ENCODE measurements around the gene CLOCK.

The CLOCK gene

GRCh38 chr4:55410431-55410830 lies 136.3 kb downstream of the CLOCK start:
- no peak for DNase-seq

- DNase-seq = peak; percentile 62
These were observed 137.1 kb downstream of the CLOCK start for GRCh38 chr4:55409468-55410171.

GRCh38 chr4:55407764-55408163 lies 138.9 kb downstream of the CLOCK start:
- DNase-seq = no peak

GRCh38 chr4:55407119-55407518 lies 139.6 kb downstream of the CLOCK start:
- DNase-seq = no peak

- no peak for DNase-seq
These were observed 140.2 kb downstream of the CLOCK start for GRCh38 chr4:55406545-55406944.

GRCh38 chr4:55405073-55405472 lies 141.6 kb downstream of the CLOCK start:
- no peak for DNase-seq

- DNase-seq = no peak
These were observed 147.1 kb downstream of the CLOCK start for GRCh38 chr4:55399581-55399980.

- no peak for DNase-seq
These were observed 147.7 kb downstream of the CLOCK start for GRCh38 chr4:55398966-55399365.

- no peak for DNase-seq
These were observed 148.2 kb downstream of the CLOCK start for GRCh38 chr4:55398461-55398860.

- peak; percentile 64 for DNase-seq
These were observed 149.0 kb downstream of the CLOCK start for GRCh38 chr4:55397520-55398321.

- no peak for DNase-seq
These were observed 149.6 kb downstream of the CLOCK start for GRCh38 chr4:55397126-55397436.

GRCh38 chr4:55396308-55397125 lies 150.2 kb downstream of the CLOCK start:
- no peak for DNase-seq

- DNase-seq = peak; percentile 88
These were observed 151.0 kb downstream of the CLOCK start, which contains the start of gene TMEM165 for GRCh38 chr4:55395529-55396307. Gene TMEM165 (plus strand): TSS chr4:55395957. CDS start chr4:55396190, 233 bp downstream.

- no peak for DNase-seq
These were observed 151.5 kb downstream of the CLOCK start for GRCh38 chr4:55395218-55395528.

GRCh38 chr4:55393461-55394320 lies 153.0 kb downstream of the CLOCK start:
- DNase-seq = no peak

- DNase-seq = no peak
These were observed 159.9 kb downstream of the CLOCK start for GRCh38 chr4:55386840-55387239.

- DNase-seq = peak; percentile 1
These were observed 160.6 kb downstream of the CLOCK start for GRCh38 chr4:55386073-55386472.

- no peak for DNase-seq
These were observed 161.5 kb downstream of the CLOCK start for GRCh38 chr4:55385201-55385649.

- no peak for DNase-seq
These were observed 164.2 kb downstream of the CLOCK start for GRCh38 chr4:55382488-55383003.

- DNase-seq = no peak
These were observed 165.2 kb downstream of the CLOCK start for GRCh38 chr4:55381502-55381901.

GRCh38 chr4:55380576-55380975 lies 166.1 kb downstream of the CLOCK start:
- no peak for DNase-seq
